Activated T-helper 1 cell treated with anti-CD3 and anti-CD28 coated beads, Interleukin-12 subunit alpha, Interleukin-12 subunit beta, Interleukin-2, Interleukin-4 antibody, amounts not matched to agents 30 ng/mL and 10 ng/mL and 1 ng/mL, durations not matched to agents 14 hours and 24 hours and 36 hours (primary cell): ENCODE data around the gene TSHZ2. TPM values are rescaled to one million over a fixed set of nuclear protein-coding genes. Genes with fewer than 3 reads are reported as not detected.
"Not testable (repeated sequence)": the region's sequence is repeated elsewhere in the genome, so short reads cannot be mapped to it uniquely, and the experiment has no call there.

Source experiments
- DNase-seq: peaks from one replicate; pipeline ENCODE4 v3.0.0; 2021; ENCODE audit warnings: low spot score
- H3K27ac Mint-ChIP-seq: one replicate; pipeline ENCODE4 v1.8.0; 2021; ENCODE audit warnings: mild to moderate bottlenecking, mixed read lengths
- H3K27me3 Mint-ChIP-seq: one replicate; pipeline ENCODE4 v1.8.0; 2022; ENCODE audit warnings: mild to moderate bottlenecking, moderate library complexity, mixed read lengths; ENCODE audit not compliant: insufficient read depth
- H3K36me3 Mint-ChIP-seq: one replicate; pipeline ENCODE4 v1.8.0; 2021; ENCODE audit warnings: low read depth, mixed read lengths
- H3K4me1 Mint-ChIP-seq: one replicate; pipeline ENCODE4 v1.8.0; 2021; ENCODE audit warnings: low read depth, mixed read lengths
- H3K4me3 Mint-ChIP-seq: one replicate; pipeline ENCODE4 v1.8.0; 2021; ENCODE audit warnings: mild to moderate bottlenecking, moderate library complexity, mixed read lengths
- H3K9me3 Mint-ChIP-seq: one replicate; pipeline ENCODE4 v1.8.0; 2021; ENCODE audit warnings: mixed read lengths
- intact Hi-C: fragments of 100-400 bp; cut with micrococcal nuclease; formaldehyde crosslinking; loops from one replicate; pipeline ENCODE4 v1.15.1; 2024
- total RNA-seq: library from RNA; stranded (reverse); gene quantifications from 2 replicates; pipeline ENCODE4 v1.2.3, GENCODE V29; 2022

Gene TSHZ2
- total RNA-seq, 1 donor from 2014 or later: 26.0 TPM

- no peaks in the 10 kb centered on the region for H3K9me3 Mint-ChIP-seq
- intact Hi-C loops: no loop called here
- H3K27me3 Mint-ChIP-seq: no peaks in the 10 kb centered on the region
- no peak for DNase-seq
- H3K36me3 Mint-ChIP-seq: no peaks in the 10 kb centered on the region
- no peak overlapping the region for H3K4me3 Mint-ChIP-seq
- no peak overlapping the region for H3K27ac Mint-ChIP-seq
- H3K4me1 Mint-ChIP-seq: peaks cover 12% of the 10 kb centered on the region
These were observed 517.4 kb downstream of the TSHZ2 start for GRCh38 chr20:53489528-53489927.

- H3K4me1 Mint-ChIP-seq: peaks cover 12% of the 10 kb centered on the region
- no peak overlapping the region for H3K4me3 Mint-ChIP-seq
- H3K27ac Mint-ChIP-seq: no peak overlapping the region
- H3K27me3 Mint-ChIP-seq: no peaks in the 10 kb centered on the region
- H3K36me3 Mint-ChIP-seq: no peaks in the 10 kb centered on the region
- no peak for DNase-seq
- intact Hi-C loops: no loop called here
- no peaks in the 10 kb centered on the region for H3K9me3 Mint-ChIP-seq
These were observed 518.5 kb downstream of the TSHZ2 start for GRCh38 chr20:53490620-53491019.

- Mint-ChIP-seq H3K36me3 (no peaks in the 10 kb centered on the region), H3K27ac (no peak overlapping the region), H3K4me3 (no peak overlapping the region), H3K9me3 (no peaks in the 10 kb centered on the region), H3K27me3 (no peaks in the 10 kb centered on the region), H3K4me1 (peaks cover 12% of the 10 kb centered on the region)
- no peak for DNase-seq
- intact Hi-C loops: no loop called here
These were observed 519.3 kb downstream of the TSHZ2 start for GRCh38 chr20:53491462-53491861.

GRCh38 chr20:53492212-53492611, 520.1 kb downstream of the TSHZ2 start:
- DNase-seq: no peak
- Mint-ChIP-seq H3K9me3 (no peaks in the 10 kb centered on the region), H3K27me3 (no peaks in the 10 kb centered on the region), H3K27ac (no peak overlapping the region), H3K4me1 (peaks cover 12% of the 10 kb centered on the region), H3K4me3 (no peak overlapping the region), H3K36me3 (no peaks in the 10 kb centered on the region)
- intact Hi-C loops: no loop called here

GRCh38 chr20:53493311-53493857, 521.2 kb downstream of the TSHZ2 start:
- Mint-ChIP-seq H3K27me3 (no peaks in the 10 kb centered on the region), H3K9me3 (peaks cover 3% of the 10 kb centered on the region), H3K27ac (no peak overlapping the region), H3K4me3 (no peak overlapping the region), H3K36me3 (no peaks in the 10 kb centered on the region), H3K4me1 (peaks cover 12% of the 10 kb centered on the region)
- intact Hi-C loops: no loop called here
- DNase-seq: no peak

- H3K9me3 Mint-ChIP-seq: peaks cover 3% of the 10 kb centered on the region
- H3K27ac Mint-ChIP-seq: no peak overlapping the region
- intact Hi-C loops: no loop called here
- no peak overlapping the region for H3K4me3 Mint-ChIP-seq
- peaks cover 12% of the 10 kb centered on the region for H3K4me1 Mint-ChIP-seq
- H3K27me3 Mint-ChIP-seq: no peaks in the 10 kb centered on the region
- no peak for DNase-seq
- H3K36me3 Mint-ChIP-seq: no peaks in the 10 kb centered on the region
These were observed 522.6 kb downstream of the TSHZ2 start for GRCh38 chr20:53494753-53495152.

- Mint-ChIP-seq H3K9me3 (peaks cover 3% of the 10 kb centered on the region), H3K36me3 (no peaks in the 10 kb centered on the region), H3K4me3 (no peak overlapping the region), H3K27ac (no peak overlapping the region), H3K27me3 (no peaks in the 10 kb centered on the region), H3K4me1 (peaks cover 11% of the 10 kb centered on the region)
- intact Hi-C loops: no loop called here
- no peak for DNase-seq
These were observed 523.4 kb downstream of the TSHZ2 start for GRCh38 chr20:53495398-53496092.

GRCh38 chr20:53497246-53497645, 525.1 kb downstream of the TSHZ2 start:
- peaks cover 3% of the 10 kb centered on the region for H3K9me3 Mint-ChIP-seq
- H3K27ac Mint-ChIP-seq: no peak overlapping the region
- intact Hi-C loops: no loop called here
- no peak for DNase-seq
- no peaks in the 10 kb centered on the region for H3K27me3 Mint-ChIP-seq
- H3K36me3 Mint-ChIP-seq: no peaks in the 10 kb centered on the region
- no peak overlapping the region for H3K4me3 Mint-ChIP-seq
- H3K4me1 Mint-ChIP-seq: no peaks in the 10 kb centered on the region

- no peaks in the 10 kb centered on the region for H3K27me3 Mint-ChIP-seq
- intact Hi-C loops: no loop called here
- H3K36me3 Mint-ChIP-seq: no peaks in the 10 kb centered on the region
- no peak overlapping the region for H3K4me3 Mint-ChIP-seq
- DNase-seq: no peak
- no peaks in the 10 kb centered on the region for H3K4me1 Mint-ChIP-seq
- no peak overlapping the region for H3K27ac Mint-ChIP-seq
- H3K9me3 Mint-ChIP-seq: peaks cover 3% of the 10 kb centered on the region
These were observed 526.2 kb downstream of the TSHZ2 start for GRCh38 chr20:53498341-53498740.

- Mint-ChIP-seq H3K36me3 (no peaks in the 10 kb centered on the region), H3K27me3 (no peaks in the 10 kb centered on the region), H3K9me3 (peaks cover 3% of the 10 kb centered on the region), H3K4me3 (no peak overlapping the region), H3K4me1 (no peaks in the 10 kb centered on the region), H3K27ac (no peak overlapping the region)
- no peak for DNase-seq
- intact Hi-C loops: no loop called here
These were observed 528.5 kb downstream of the TSHZ2 start for GRCh38 chr20:53500651-53501050.

GRCh38 chr20:53502820-53503219, 530.7 kb downstream of the TSHZ2 start:
- intact Hi-C loops: no loop called here
- no peak overlapping the region for H3K4me3 Mint-ChIP-seq
- DNase-seq: no peak
- no peaks in the 10 kb centered on the region for H3K4me1 Mint-ChIP-seq
- H3K27me3 Mint-ChIP-seq: no peaks in the 10 kb centered on the region
- H3K9me3 Mint-ChIP-seq: peaks cover 3% of the 10 kb centered on the region
- no peak overlapping the region for H3K27ac Mint-ChIP-seq
- H3K36me3 Mint-ChIP-seq: no peaks in the 10 kb centered on the region

- DNase-seq: no peak
- Mint-ChIP-seq H3K27ac (no peak overlapping the region), H3K27me3 (no peaks in the 10 kb centered on the region), H3K4me3 (no peak overlapping the region), H3K9me3 (no peaks in the 10 kb centered on the region), H3K36me3 (no peaks in the 10 kb centered on the region), H3K4me1 (no peaks in the 10 kb centered on the region)
- intact Hi-C loops: no loop called here
These were observed 531.4 kb downstream of the TSHZ2 start for GRCh38 chr20:53503517-53503919.

- not testable (repeated sequence) for H3K4me1 Mint-ChIP-seq
These were observed 531.9 kb downstream of the TSHZ2 start for GRCh38 chr20:53504106-53504505.

GRCh38 chr20:53510262-53510661, 538.1 kb downstream of the TSHZ2 start:
- H3K9me3 Mint-ChIP-seq: peaks cover 5% of the 10 kb centered on the region
- H3K4me1 Mint-ChIP-seq: no peaks in the 10 kb centered on the region
- DNase-seq: no peak
- no peak overlapping the region for H3K4me3 Mint-ChIP-seq
- H3K27me3 Mint-ChIP-seq: no peaks in the 10 kb centered on the region
- intact Hi-C loops: no loop called here
- H3K36me3 Mint-ChIP-seq: no peaks in the 10 kb centered on the region
- no peak overlapping the region for H3K27ac Mint-ChIP-seq

More at GRCh38 chr20:53504106-53504505, 531.9 kb downstream of the TSHZ2 start:
- DNase-seq, H3K4me3 Mint-ChIP-seq, H3K9me3 Mint-ChIP-seq, H3K27ac Mint-ChIP-seq, H3K27me3 Mint-ChIP-seq, intact Hi-C loops, H3K36me3 Mint-ChIP-seq: not testable (repeated sequence)
